Stomach (tissue), 9 donors: ENCODE measurements around the gene ZNF827. TPM values are rescaled to one million over a fixed set of nuclear protein-coding genes. Genes with fewer than 3 reads are reported as not detected.

ENCODE experiments used
- DNase-seq, 2 donors: peaks; one replicate each; pipeline versions ENCODE4 v3.0.0 to v3.0.0-alpha.2; 2013 to 2019
- H3K27ac ChIP-seq, 5 donors: fragments of 200-600 bp in 4 of 5; sonication (generic) in 4 of 5; one replicate each; pipeline ENCODE4 v1.5.1; 2013 to 2019; ENCODE audit warnings: mild to moderate bottlenecking in 1 of 5, moderate library complexity in 1 of 5
- H3K27me3 ChIP-seq, 3 donors: fragments of 200-600 bp; sonication (generic); one replicate each; pipeline ENCODE4 v1.5.1; 2017 to 2019; ENCODE audit warnings: mixed run types in 1 of 3
- H3K36me3 ChIP-seq, 4 donors: fragments of 200-600 bp; sonication (generic); 1 replicate in 3 of 4; 2 replicates in 1 of 4; pipeline ENCODE4 v1.5.1; 2016 to 2019
- H3K4me1 ChIP-seq, 4 donors: fragments of 200-600 bp; sonication (generic); one replicate each; pipeline ENCODE4 v1.5.1; 2016 to 2019
- H3K4me3 ChIP-seq, 4 donors: fragments of 200-600 bp; sonication (generic) in 3 of 4; one replicate each; pipeline ENCODE4 v1.5.1; 2016 to 2019; ENCODE audit warnings: mild to moderate bottlenecking in 1 of 4
- H3K9me3 ChIP-seq, 4 donors: fragments of 200-600 bp; sonication (generic); one replicate each; pipeline ENCODE4 v1.5.1; 2016 to 2019
- CTCF ChIP-seq, 7 experiments: fragments of 450-650 bp in 4 of 7; fragments of 200-600 bp in 3 of 7; sonication (generic) in 3 of 7; IDR thresholded peaks; one replicate each; pipeline ENCODE4 v1.5.1; 2016 to 2019; ENCODE audit warnings: antibody characterized with exemption in 7 of 7, control low read depth in 2 of 7, mild to moderate bottlenecking in 1 of 7
- EP300 ChIP-seq: sonication (generic); formaldehyde crosslinking; IDR thresholded peaks from one replicate; pipeline ENCODE4 v1.6.1; 2017; ENCODE audit warnings: antibody characterized with exemption
- POLR2A ChIP-seq, 4 donors: fragments of 450-650 bp; IDR thresholded peaks; one replicate each; pipeline ENCODE4 v1.6.1; 2016; ENCODE audit warnings: antibody characterized with exemption in 4 of 4, control low read depth in 2 of 4, mild to moderate bottlenecking in 1 of 4, moderate library complexity in 1 of 4
- POLR2AphosphoS5 ChIP-seq, 3 donors: sonication (generic); formaldehyde crosslinking; IDR thresholded peaks; one replicate each; pipeline ENCODE4 v1.6.1; 2016; ENCODE audit warnings: antibody characterized with exemption in 3 of 3
- WGBS, 5 donors: extraction: QIAGEN DNeasy Blood & Tissue Kit in 3 of 5; methylation state at CpG; one replicate each; pipeline versions ENCODE4 v1.1.5 to v1.1.7; 2013 to 2018; 5-methylcytosine and 5-hydroxymethylcytosine counted together
- intact Hi-C: fragments of 100-400 bp; cut with DNase I; formaldehyde crosslinking; loops from one replicate; pipeline ENCODE4 v1.15.1; 2023; ENCODE audit warnings: low total_unique reads
- polyA plus RNA-seq, 3 donors: library from polyadenylated mRNA; stranded (reverse); fragments of 200-250 nt; gene quantifications; one replicate each; pipeline ENCODE4 v1.2.3, GENCODE V29; 2013
- total RNA-seq, 5 donors: library from RNA; depleted of rRNA; stranded (reverse); fragments of >200 nt; gene quantifications; one replicate each; pipeline versions ENCODE4 v1.1.0 to v1.2.3, GENCODE V29; 2014 to 2016
- donor health status: healthy with polysubstance abuse.
- donor health status: Bipolar disorder and iron deficiency.
- donor health status: healthy.

Gene ZNF827
- total and polyA plus RNA-seq, 8 donors = 1.7 to 109 (median 13.5) TPM

GRCh38 chr4:145933134-145933533 is 5.5 kb downstream of the ZNF827 start:
- H3K27ac ChIP-seq = no peak overlapping the region
- WGBS, 5 donors = 74 to 83% (median 78%) methylated on average over 2 of the region's 2 CpGs
- intact Hi-C loops = no loop called here

GRCh38 chr4:145931403-145931802 is 7.2 kb downstream of the ZNF827 start:
- no peak overlapping the region for H3K4me3 ChIP-seq
- intact Hi-C loops = no loop called here
- no peaks in the 10 kb centered on the region for H3K9me3 ChIP-seq
- H3K36me3 ChIP-seq = no peaks in the 10 kb centered on the region
- TF ChIP-seq POLR2AphosphoS5 (IDR thresholded peaks at IDR 0.05) (no peak), POLR2A (IDR thresholded peaks at IDR 0.05) (no peak), EP300 (no peak), CTCF (IDR thresholded peaks at IDR 0.05) (no peak)
- no peaks in the 10 kb centered on the region for H3K27me3 ChIP-seq
- peaks cover 7 to 44% (median 21%) of the 10 kb centered on the region in 4 donors for H3K4me1 ChIP-seq
- DNase-seq = no peak
- no peak overlapping the region for H3K27ac ChIP-seq
- WGBS, 5 donors = 75 to 86% (median 80%) methylated on average over 2 of the region's 2 CpGs

More at GRCh38 chr4:145933134-145933533, 5.5 kb downstream of the ZNF827 start:
- Histone ChIP-seq H3K27me3 (no peaks in the 10 kb centered on the region), H3K4me1 (peaks cover 7 to 44% (median 21%) of the 10 kb centered on the region in 4 donors), H3K4me3 (no peak overlapping the region), H3K36me3 (no peaks in the 10 kb centered on the region), H3K9me3 (no peaks in the 10 kb centered on the region)
- DNase-seq = no peak
- TF ChIP-seq CTCF (IDR thresholded peaks at IDR 0.05) = no peak
- no peak for TF ChIP-seq POLR2AphosphoS5 (IDR thresholded peaks at IDR 0.05)
- TF ChIP-seq EP300 = no peak

GRCh38 chr4:145930592-145930991 is 8.0 kb downstream of the ZNF827 start:
- Histone ChIP-seq H3K9me3 (no peaks in the 10 kb centered on the region), H3K36me3 (no peaks in the 10 kb centered on the region), H3K27me3 (no peaks in the 10 kb centered on the region), H3K27ac (no peak overlapping the region), H3K4me3 (no peak overlapping the region), H3K4me1 (peaks cover 3 to 41% (median 18%) of the 10 kb centered on the region in 4 donors)
- TF ChIP-seq EP300 (no peak), POLR2A (IDR thresholded peaks at IDR 0.05) (no peak), POLR2AphosphoS5 (IDR thresholded peaks at IDR 0.05) (no peak), CTCF (IDR thresholded peaks at IDR 0.05) (no peak)
- WGBS, 5 donors = 74 to 90% (median 88%) methylated on average over 8 of the region's 8 CpGs
- intact Hi-C loops = no loop called here
- peak in 1 of 2 donors; percentile 34 for DNase-seq

- intact Hi-C loops = no loop called here
- no peaks in the 10 kb centered on the region for H3K36me3 ChIP-seq
- no peak for TF ChIP-seq POLR2A (IDR thresholded peaks at IDR 0.05)
- no peak for TF ChIP-seq CTCF (IDR thresholded peaks at IDR 0.05)
- no peak for TF ChIP-seq EP300
- no peak for TF ChIP-seq POLR2AphosphoS5 (IDR thresholded peaks at IDR 0.05)
- H3K4me3 ChIP-seq = no peak overlapping the region
- no peaks in the 10 kb centered on the region for H3K27me3 ChIP-seq
- H3K27ac ChIP-seq = no peak overlapping the region
- H3K9me3 ChIP-seq = no peaks in the 10 kb centered on the region
- WGBS, 5 donors = 42 to 58% (median 47%) methylated on average over 2 of the region's 2 CpGs
- H3K4me1 ChIP-seq = peaks cover 0 to 31% (median 9%) of the 10 kb centered on the region in 4 donors
- no peak for DNase-seq
Measured at GRCh38 chr4:145929415-145930178, 9.0 kb downstream of the ZNF827 start.
